Measurements from ENCODE around the gene BYSL. TPM values are rescaled to one million over a fixed set of nuclear protein-coding genes. Genes with fewer than 3 reads are reported as not detected.

Gene BYSL
- total and polyA plus RNA-seq, 2 donors, result 7.8 to 13.0 TPM

- Histone ChIP-seq H3K27ac (ENCODE audit: low read depth in 1 of 2, low read length in 1 of 2) (no peak overlapping the region), H3K4me3 (ENCODE audit: low read length in 2 of 2) (no peak overlapping the region), H3K36me3 (ENCODE audit: control insufficient read depth in 2 of 2, insufficient read depth in 2 of 2, low read length in 1 of 2) (peaks cover 0 to 3% of the 10 kb centered on the region in 2 donors), H3K27me3 (ENCODE audit: control insufficient read depth in 2 of 2, insufficient read depth in 1 of 2, low read length in 1 of 2) (no peaks in the 10 kb centered on the region), H3K4me1 (ENCODE audit: control insufficient read depth in 2 of 2, insufficient read depth in 2 of 2, low read length in 2 of 2) (no peaks in the 10 kb centered on the region), H3K9me3 (ENCODE audit: control insufficient read depth in 2 of 2, insufficient read depth in 1 of 2, low read length in 1 of 2) (no peaks in the 10 kb centered on the region)
- 96% methylated on average over 5 of the region's 5 CpGs for WGBS
- DNase-seq (ENCODE audit: low read depth in 6 of 9, low spot score in 9 of 9), result no peak
Observed at GRCh38 chr6:41884957-41885356, 36.3 kb upstream of the BYSL start.

GRCh38 chr6:41885930-41886329 is 35.4 kb upstream of the BYSL start:
- H3K4me1 ChIP-seq (ENCODE audit: control insufficient read depth in 2 of 2, insufficient read depth in 2 of 2, low read length in 2 of 2), result no peaks in the 10 kb centered on the region
- H3K27me3 ChIP-seq (ENCODE audit: control insufficient read depth in 2 of 2, insufficient read depth in 1 of 2, low read length in 1 of 2), result no peaks in the 10 kb centered on the region
- no peak overlapping the region for H3K4me3 ChIP-seq (ENCODE audit: low read length in 2 of 2)
- H3K27ac ChIP-seq (ENCODE audit: low read depth in 1 of 2, low read length in 1 of 2), result no peak overlapping the region
- H3K36me3 ChIP-seq (ENCODE audit: control insufficient read depth in 2 of 2, insufficient read depth in 2 of 2, low read length in 1 of 2), result peaks cover 0 to 6% of the 10 kb centered on the region in 2 donors
- DNase-seq (ENCODE audit: low read depth in 6 of 9, low spot score in 9 of 9), result no peak
- WGBS, result 96% methylated on average over 1 of the region's 1 CpG
- H3K9me3 ChIP-seq (ENCODE audit: control insufficient read depth in 2 of 2, insufficient read depth in 1 of 2, low read length in 1 of 2), result no peaks in the 10 kb centered on the region

DNA sequence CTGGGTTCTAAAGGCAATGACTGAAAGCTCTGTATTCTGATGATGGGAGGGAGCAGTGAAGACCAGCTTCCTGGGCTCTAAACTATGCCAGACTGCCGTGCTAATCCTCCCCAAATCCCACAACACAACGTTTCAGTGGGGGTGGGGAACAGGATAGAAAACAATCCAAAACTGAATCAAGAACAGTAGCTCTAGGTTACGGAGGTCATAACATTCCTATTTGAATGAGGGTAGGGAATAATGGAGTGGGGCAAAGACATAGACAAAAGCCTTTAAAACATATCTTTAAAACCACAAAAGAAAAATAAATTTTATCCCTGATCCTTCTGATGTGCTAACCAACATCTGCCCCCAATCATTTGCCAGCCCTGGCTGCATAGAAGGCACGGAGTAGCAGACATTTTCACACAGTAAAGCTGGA is 34.0 kb upstream of the BYSL start:
- H3K27me3 ChIP-seq (ENCODE audit: control insufficient read depth in 2 of 2, insufficient read depth in 1 of 2, low read length in 1 of 2), result no peaks in the 10 kb centered on the region
- no peak overlapping the region for H3K27ac ChIP-seq (ENCODE audit: low read depth in 1 of 2, low read length in 1 of 2)
- no peaks in the 10 kb centered on the region for H3K4me1 ChIP-seq (ENCODE audit: control insufficient read depth in 2 of 2, insufficient read depth in 2 of 2, low read length in 2 of 2)
- no peak overlapping the region for H3K4me3 ChIP-seq (ENCODE audit: low read length in 2 of 2)
- H3K36me3 ChIP-seq (ENCODE audit: control insufficient read depth in 2 of 2, insufficient read depth in 2 of 2, low read length in 1 of 2), result peaks cover 0 to 7% of the 10 kb centered on the region in 2 donors
- H3K9me3 ChIP-seq (ENCODE audit: control insufficient read depth in 2 of 2, insufficient read depth in 1 of 2, low read length in 1 of 2), result no peaks in the 10 kb centered on the region
- no peak for DNase-seq (ENCODE audit: low read depth in 6 of 9, low spot score in 9 of 9)
- 88% methylated on average over 4 of the region's 4 CpGs for WGBS

DNA sequence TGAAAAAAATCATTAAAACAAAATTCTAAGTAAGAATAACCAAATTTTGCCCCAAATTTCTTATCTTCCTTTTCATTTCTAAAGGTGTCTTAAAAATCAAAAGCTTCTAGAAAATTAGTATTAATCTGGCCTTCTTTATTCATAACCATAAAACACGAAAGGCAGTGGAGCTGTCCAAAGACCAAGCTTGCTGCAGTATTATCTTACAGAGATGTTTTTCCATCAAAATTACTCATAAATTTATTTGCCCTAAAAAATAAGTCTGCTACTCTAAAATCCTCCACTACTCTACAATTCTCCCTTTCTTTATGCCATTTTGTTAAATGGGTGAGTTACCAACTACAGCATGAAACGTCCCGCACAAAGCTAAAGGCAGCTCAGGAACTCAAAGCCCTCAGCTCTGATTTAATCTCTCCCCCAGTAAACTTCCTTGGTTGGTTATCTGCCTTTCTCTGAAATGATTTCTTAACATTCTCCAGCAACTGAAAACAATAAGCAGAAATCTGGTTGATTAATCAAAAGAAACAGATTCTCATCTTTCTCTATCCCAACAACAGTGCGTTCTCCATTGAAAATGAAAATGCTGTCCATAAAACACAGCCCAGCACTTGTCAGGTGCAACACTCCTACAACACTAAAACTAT is 28.3 kb upstream of the BYSL start:
- peaks cover 0 to 4% of the 10 kb centered on the region in 2 donors for H3K36me3 ChIP-seq (ENCODE audit: control insufficient read depth in 2 of 2, insufficient read depth in 2 of 2, low read length in 1 of 2)
- H3K4me3 ChIP-seq (ENCODE audit: low read length in 2 of 2), result peak overlapping the region in 1 of 2 donors; percentile 7
- no peaks in the 10 kb centered on the region for H3K9me3 ChIP-seq (ENCODE audit: control insufficient read depth in 2 of 2, insufficient read depth in 1 of 2, low read length in 1 of 2)
- H3K27me3 ChIP-seq (ENCODE audit: control insufficient read depth in 2 of 2, insufficient read depth in 1 of 2, low read length in 1 of 2), result no peaks in the 10 kb centered on the region
- H3K27ac ChIP-seq (ENCODE audit: low read depth in 1 of 2, low read length in 1 of 2), result no peak overlapping the region
- DNase-seq (ENCODE audit: low read depth in 6 of 9, low spot score in 9 of 9), result peak in 2 of 9 donors; percentile 5 to 42
- peaks cover 12 to 18% of the 10 kb centered on the region in 2 donors for H3K4me1 ChIP-seq (ENCODE audit: control insufficient read depth in 2 of 2, insufficient read depth in 2 of 2, low read length in 2 of 2)
- WGBS, result 69% methylated on average over 4 of the region's 4 CpGs

GRCh38 chr6:41894366-41895299 is 26.7 kb upstream of the BYSL start:
- H3K9me3 ChIP-seq (ENCODE audit: control insufficient read depth in 2 of 2, insufficient read depth in 1 of 2, low read length in 1 of 2), result no peaks in the 10 kb centered on the region
- 3% methylated on average over 56 of the region's 56 CpGs for WGBS
- H3K36me3 ChIP-seq (ENCODE audit: control insufficient read depth in 2 of 2, insufficient read depth in 2 of 2, low read length in 1 of 2), result peaks cover 0 to 4% of the 10 kb centered on the region in 2 donors
- DNase-seq (ENCODE audit: low read depth in 6 of 9, low spot score in 9 of 9), result peak in 3 of 9 donors; percentile 17 to 49 (median 43)
- H3K27me3 ChIP-seq (ENCODE audit: control insufficient read depth in 2 of 2, insufficient read depth in 1 of 2, low read length in 1 of 2), result no peaks in the 10 kb centered on the region
- H3K4me1 ChIP-seq (ENCODE audit: control insufficient read depth in 2 of 2, insufficient read depth in 2 of 2, low read length in 2 of 2), result peaks cover 12 to 18% of the 10 kb centered on the region in 2 donors
- H3K4me3 ChIP-seq (ENCODE audit: low read length in 2 of 2), result peak overlapping the region; percentile 70 to 96
- peak overlapping the region; percentile 14 to 94 for H3K27ac ChIP-seq (ENCODE audit: low read depth in 1 of 2, low read length in 1 of 2)

GRCh38 chr6:41895300-41896233 is 25.7 kb upstream of the BYSL start, which contains the start of gene USP49:
TSS of gene USP49 (minus strand) at chr6:41895375. CDS start at chr6:41806983, 88,392 bp downstream.
- DNase-seq (ENCODE audit: low read depth in 6 of 9, low spot score in 9 of 9), result peak; percentile 74 to 96 (median 88)
- H3K4me3 ChIP-seq (ENCODE audit: low read length in 2 of 2), result peak within 1 kb of the TSS; percentile 70 to 96
- WGBS, result under 1% methylated on average over 55 of the region's 55 CpGs
- no peaks in the 10 kb centered on the region for H3K9me3 ChIP-seq (ENCODE audit: control insufficient read depth in 2 of 2, insufficient read depth in 1 of 2, low read length in 1 of 2)
- no peaks in the 10 kb centered on the region for H3K27me3 ChIP-seq (ENCODE audit: control insufficient read depth in 2 of 2, insufficient read depth in 1 of 2, low read length in 1 of 2)
- peaks cover 0 to 11% of the 10 kb centered on the region in 2 donors for H3K36me3 ChIP-seq (ENCODE audit: control insufficient read depth in 2 of 2, insufficient read depth in 2 of 2, low read length in 1 of 2)
- peaks cover 12 to 18% of the 10 kb centered on the region in 2 donors for H3K4me1 ChIP-seq (ENCODE audit: control insufficient read depth in 2 of 2, insufficient read depth in 2 of 2, low read length in 2 of 2)
- H3K27ac ChIP-seq (ENCODE audit: low read depth in 1 of 2, low read length in 1 of 2), result peak within 1 kb of the TSS; percentile 91 to 94

GRCh38 chr6:41896281-41896680 is 25.0 kb upstream of the BYSL start:
- H3K4me3 ChIP-seq (ENCODE audit: low read length in 2 of 2), result peak overlapping the region; percentile 70 to 96

GRCh38 chr6:41900861-41901260 is 20.4 kb upstream of the BYSL start:
- Histone ChIP-seq H3K27me3 (ENCODE audit: control insufficient read depth in 2 of 2, insufficient read depth in 1 of 2, low read length in 1 of 2) (no peaks in the 10 kb centered on the region), H3K27ac (ENCODE audit: low read depth in 1 of 2, low read length in 1 of 2) (no peak overlapping the region), H3K4me3 (ENCODE audit: low read length in 2 of 2) (no peak overlapping the region), H3K4me1 (ENCODE audit: control insufficient read depth in 2 of 2, insufficient read depth in 2 of 2, low read length in 2 of 2) (peaks cover 4 to 9% of the 10 kb centered on the region in 2 donors), H3K9me3 (ENCODE audit: control insufficient read depth in 2 of 2, insufficient read depth in 1 of 2, low read length in 1 of 2) (no peaks in the 10 kb centered on the region), H3K36me3 (ENCODE audit: control insufficient read depth in 2 of 2, insufficient read depth in 2 of 2, low read length in 1 of 2) (peaks cover 8 to 39% of the 10 kb centered on the region in 2 donors)
- WGBS, result 91% methylated on average over 1 of the region's 1 CpG
- DNase-seq (ENCODE audit: low read depth in 6 of 9, low spot score in 9 of 9), result no peak

More at GRCh38 chr6:41896281-41896680, 25.0 kb upstream of the BYSL start:
- H3K36me3 ChIP-seq (ENCODE audit: control insufficient read depth in 2 of 2, insufficient read depth in 2 of 2, low read length in 1 of 2), result peaks cover 0 to 12% of the 10 kb centered on the region in 2 donors
- WGBS, result 50% methylated on average over 3 of the region's 3 CpGs
- peak in 1 of 9 donors; percentile 4 for DNase-seq (ENCODE audit: low read depth in 6 of 9, low spot score in 9 of 9)
- H3K27me3 ChIP-seq (ENCODE audit: control insufficient read depth in 2 of 2, insufficient read depth in 1 of 2, low read length in 1 of 2), result no peaks in the 10 kb centered on the region
- H3K9me3 ChIP-seq (ENCODE audit: control insufficient read depth in 2 of 2, insufficient read depth in 1 of 2, low read length in 1 of 2), result no peaks in the 10 kb centered on the region
- H3K27ac ChIP-seq (ENCODE audit: low read depth in 1 of 2, low read length in 1 of 2), result peak overlapping the region in 1 of 2 donors; percentile 91
- peaks cover 12 to 18% of the 10 kb centered on the region in 2 donors for H3K4me1 ChIP-seq (ENCODE audit: control insufficient read depth in 2 of 2, insufficient read depth in 2 of 2, low read length in 2 of 2)
